COLO829 (cell line): ENCODE results near the gene SH3BGRL3.
"Not testable (repeated sequence)": the region's sequence is repeated elsewhere in the genome, so short reads cannot be mapped to it uniquely, and the experiment has no call there.

Experiments used
- DNase-seq: peaks from one replicate; pipeline ENCODE4 v3.0.0; 2012; ENCODE audit warnings: low spot score

Gene SH3BGRL3

DNA sequence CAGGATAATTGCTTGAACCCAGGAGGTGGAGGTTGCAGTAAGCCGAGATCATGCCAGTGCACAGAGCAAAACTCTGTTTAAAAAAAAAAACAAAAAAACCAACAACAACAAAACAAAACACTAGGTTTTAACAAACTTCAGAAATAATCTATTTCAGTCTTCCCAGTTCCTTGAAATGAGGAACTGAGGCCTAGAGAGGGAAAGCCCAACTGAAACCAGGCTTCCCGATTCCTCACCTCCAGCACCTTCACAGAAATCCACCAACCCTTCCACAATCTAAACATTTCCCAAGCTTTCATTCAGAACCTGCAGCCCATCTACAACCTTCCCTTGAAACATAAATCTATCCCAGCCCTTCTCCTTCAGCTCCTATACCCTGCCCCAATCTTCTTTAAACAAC is 37.3 kb downstream of the SH3BGRL3 start:
- no peak for DNase-seq

DNA sequence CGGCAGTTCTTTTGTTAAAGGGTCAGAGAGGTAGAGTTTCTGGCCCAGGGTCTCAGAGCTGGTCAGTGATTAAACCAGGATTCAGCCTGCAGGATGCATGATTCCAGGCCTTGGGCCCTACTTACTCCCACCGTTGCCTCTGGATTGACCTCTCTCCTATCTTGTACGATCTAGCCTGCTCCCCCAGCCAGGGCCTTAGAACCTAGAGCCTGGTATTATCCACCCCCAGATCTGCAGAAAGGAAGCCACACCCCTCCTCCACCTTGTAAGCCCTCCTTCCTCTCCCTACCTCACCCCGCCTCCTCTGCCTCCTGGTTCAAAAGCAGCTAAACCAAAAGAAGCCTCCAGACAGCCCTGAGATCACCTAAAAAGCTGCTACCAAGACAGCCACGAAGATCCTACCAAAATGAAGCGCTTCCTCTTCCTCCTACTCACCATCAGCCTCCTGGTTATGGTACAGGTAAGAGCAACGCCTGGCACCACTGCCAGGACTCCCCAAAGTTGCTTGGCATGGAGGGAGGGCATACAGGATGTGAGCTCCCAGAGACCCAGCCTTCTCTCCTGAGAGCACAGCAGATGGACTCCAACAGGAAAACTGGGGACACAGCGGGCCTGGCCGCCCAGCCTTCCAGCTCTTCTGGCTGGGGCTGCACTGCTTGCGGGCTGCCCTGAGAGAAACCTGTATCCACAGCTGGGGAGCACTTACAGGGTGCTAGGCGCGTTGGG is 37.9 kb downstream of the SH3BGRL3 start, which contains the start of gene CD52:
Gene CD52, plus strand, starts transcription at position 347 of the 726 bp plus-strand sequence. Its CDS starts 60 bp downstream, at position 407.
- DNase-seq = no peak

DNA sequence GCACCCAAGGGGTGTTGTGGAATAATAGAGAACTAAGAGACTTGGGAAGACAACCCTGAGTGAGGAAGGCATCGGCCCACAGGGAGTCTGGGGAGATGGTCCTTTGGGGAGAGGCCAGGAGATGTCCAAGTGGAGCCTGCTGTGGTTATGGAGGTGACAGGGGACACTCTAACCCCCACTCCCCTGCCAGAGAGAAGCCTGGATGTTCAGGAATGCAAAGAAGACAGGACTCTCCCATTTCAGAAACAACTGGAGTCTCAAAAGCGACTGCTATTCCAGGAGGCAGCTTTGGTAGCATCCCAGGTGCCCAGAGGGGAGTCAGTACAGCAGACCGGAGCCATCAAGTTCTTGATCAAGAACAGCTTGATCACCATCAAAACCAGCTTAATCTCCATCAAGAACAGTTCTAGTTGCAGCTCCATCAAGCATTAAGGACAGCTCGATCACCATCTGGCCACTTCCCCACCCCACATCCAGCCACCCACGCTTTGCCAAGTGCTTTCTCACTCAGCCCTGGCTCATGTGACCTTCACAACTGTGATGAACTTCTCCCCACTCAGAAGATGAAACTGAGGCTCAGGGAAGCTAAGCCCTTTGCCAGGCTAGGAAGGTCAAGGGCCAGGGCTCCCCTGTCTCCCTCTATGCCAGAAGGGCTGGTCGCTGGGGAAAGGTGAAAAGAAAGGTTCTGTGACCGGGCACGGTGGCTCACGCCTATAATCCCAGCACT is 38.6 kb downstream of the SH3BGRL3 start:
- no peak for DNase-seq

DNA sequence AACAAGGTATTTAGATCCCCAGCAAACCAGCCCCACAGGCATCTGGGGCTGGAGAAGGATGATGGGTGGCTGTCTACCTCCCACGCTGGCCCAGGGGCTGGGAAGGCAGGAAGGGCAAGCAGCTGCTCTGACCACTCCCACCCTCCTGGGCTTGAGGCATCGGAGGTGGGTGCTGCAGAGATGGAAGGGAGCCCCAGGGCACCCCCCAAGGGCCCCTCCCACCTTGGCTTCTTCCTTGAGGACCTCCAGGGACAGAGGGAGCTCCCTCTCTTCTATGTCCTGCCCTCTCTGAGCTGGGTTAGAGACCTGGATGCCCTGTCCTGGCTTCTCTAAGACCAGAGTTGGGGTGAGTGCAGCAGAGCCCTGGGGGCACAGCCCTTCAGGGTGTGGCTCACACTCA is 41.0 kb downstream of the SH3BGRL3 start:
- no peak for DNase-seq

DNA sequence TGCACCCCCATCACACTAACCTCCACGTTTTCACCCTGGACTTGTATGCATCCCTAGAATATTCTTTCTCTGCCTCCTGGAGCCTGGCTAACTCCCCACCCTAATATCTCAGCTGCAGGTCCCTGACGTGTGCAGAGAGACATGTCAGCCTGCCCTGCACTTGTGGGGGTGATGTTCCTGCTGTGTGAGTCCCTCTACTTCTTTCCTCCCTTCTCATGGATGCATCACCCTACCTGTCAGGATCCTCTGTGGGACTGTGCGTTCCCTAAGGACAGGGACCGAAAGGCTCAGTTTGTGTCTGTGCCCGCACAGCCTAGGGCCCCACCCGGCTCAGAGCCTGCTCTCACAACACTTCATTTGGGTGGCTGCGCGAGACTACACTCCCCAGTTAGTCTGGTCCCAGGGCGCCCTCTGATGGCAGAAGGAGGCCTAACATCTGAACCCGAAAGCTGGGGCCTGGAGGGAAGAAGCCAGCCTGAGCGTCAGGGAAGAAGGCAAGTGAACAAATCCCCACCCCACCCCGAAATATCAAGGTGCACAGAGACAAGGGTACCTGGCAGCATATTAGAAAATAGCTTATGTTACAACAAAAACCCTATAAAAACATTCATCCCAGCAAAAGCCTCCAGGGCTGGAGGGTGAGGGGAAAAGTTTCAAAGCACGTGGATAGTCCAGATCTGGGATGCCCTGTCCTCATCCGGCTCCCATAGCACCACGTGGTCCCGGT is 41.6 kb downstream of the SH3BGRL3 start:
- peak; percentile 66 for DNase-seq

DNA sequence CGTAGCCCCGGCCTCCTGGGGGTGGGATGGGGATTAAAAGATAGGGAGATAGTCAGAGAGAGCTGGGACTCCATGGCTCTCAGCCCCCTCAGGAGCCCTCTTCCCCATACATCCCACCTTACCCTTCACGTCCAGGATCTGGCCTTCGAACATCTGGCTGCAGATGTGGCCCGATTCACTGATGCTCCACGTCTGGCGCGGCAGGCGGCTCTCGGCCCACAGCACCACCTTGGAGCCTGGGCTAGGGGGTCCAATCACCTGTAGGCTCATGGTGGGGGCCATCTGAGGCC is 42.1 kb downstream of the SH3BGRL3 start:
- no peak for DNase-seq

DNA sequence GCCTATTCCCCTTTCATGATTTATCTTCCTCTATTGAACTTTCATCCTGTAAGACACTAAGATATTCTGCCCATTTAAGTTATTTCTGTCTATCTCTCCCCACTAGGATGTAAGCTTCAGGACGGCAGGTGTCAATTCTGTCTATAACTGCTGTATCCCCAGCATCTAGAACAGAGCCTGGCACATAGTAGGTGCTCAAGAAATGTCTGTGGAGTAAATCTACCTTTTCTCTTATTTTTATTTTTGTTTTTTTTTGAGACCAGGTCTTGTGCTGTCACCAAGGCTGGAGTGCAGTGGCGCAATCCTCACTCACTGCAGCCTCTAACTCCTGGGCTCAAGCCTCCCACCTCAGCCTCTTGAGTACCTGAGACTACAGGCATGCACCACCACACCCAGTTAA is 43.5 kb downstream of the SH3BGRL3 start:
- DNase-seq = no peak

DNA sequence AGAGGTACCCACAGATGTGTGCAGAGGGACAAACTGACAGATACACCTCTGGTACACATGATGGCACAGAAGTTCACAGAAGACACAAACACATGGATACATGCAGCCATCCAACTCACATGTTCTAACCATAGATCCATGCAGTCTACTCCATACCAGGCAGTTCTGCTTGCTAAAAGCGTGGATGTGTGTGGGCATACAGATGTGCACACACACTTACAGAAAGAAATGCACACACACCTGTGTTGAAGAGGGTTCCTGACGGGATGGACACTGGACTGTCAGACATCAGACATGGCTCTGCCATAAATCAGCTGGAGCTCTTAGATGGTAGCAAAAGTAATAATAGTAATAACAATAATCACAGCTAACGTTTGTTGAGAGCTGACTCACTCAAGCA is 44.7 kb downstream of the SH3BGRL3 start:
- no peak for DNase-seq

DNA sequence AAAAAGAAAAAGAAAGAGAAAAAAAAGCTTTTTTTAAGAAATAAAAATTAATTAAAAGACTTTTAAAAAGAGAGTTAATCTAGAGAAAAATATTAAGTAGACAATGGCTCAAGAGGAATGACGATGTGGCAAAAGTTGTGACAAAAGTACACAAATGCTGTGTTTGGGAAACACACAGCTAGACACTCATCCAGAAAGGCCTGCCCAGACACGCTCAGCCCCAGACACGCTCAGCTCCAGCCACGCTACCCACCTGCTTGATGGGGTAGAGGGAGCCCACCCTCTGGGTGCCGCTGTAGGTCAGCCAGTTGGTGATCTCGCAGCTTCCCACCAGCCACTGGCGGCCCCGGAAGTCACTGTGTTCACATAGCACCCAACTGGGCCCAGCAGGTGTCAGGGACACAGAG is 48.1 kb downstream of the SH3BGRL3 start:
- DNase-seq = no peak

DNA sequence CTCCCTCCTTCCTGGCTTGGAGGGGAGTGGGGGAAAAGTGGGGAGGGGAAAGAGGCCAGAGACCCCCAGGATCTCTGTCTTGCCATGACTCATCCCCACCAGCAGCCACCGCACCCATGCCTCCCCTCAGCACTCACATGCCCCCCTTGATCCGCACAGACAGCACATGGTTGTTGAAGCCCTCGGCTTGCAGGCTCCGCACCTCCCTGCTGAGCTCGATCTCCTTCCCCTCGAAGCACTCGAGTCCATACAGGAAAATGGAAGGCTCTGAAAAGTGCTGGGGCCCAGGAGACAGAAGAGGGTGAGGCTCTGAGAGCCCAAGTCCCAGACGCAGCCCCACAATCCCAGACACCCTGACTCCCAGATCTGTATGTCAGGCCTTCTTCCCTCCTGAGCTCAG is 48.7 kb downstream of the SH3BGRL3 start:
- no peak for DNase-seq

DNA sequence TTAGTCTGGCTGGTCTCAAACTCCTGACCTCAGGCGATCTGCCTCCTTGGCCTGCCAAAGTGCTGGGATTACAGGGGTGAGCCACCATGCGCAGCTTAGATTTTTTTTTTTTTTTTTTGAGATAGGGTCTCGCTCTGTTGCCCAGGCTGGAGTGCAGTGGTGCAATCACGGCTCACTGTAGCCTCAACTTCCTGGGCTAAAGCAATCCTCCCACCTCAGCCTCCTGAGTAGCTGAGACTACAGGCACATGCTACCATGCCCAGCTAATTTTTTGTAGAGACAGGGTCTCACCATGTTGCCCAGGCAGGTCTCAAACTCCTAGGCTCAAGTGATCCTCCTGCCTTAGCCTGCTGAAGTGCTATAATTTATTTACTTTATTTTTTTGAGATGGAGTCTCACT is 49.5 kb downstream of the SH3BGRL3 start:
- not testable (repeated sequence) for DNase-seq

DNA sequence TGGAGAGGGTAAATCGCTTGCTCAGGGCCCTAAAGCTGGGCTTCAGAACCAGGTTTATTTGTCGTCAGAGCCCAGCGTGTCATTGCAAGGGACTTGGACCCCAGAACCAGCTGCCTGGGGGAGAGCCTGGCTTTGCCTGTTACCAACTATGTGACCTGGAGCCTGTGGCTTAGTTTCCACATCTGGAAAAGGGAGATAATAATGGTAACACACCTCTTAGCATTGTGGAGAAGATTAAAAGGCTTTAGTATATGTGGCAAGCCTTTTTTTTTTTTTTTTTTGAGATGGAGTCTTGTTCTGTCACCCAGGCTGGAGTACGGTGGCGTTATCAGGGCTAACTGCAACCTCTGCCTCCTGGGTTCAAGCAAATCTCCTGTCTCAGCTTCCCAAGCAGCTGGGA is 50.4 kb downstream of the SH3BGRL3 start:
- no peak for DNase-seq
